Measurements from ENCODE around the gene ICAM4. TPM values are rescaled to one million over a fixed set of nuclear protein-coding genes. Genes with fewer than 3 reads are reported as not detected.
A peak's percentile ranks its signal among the peaks of the same experiment; 100 is the strongest.

ICAM4 gene
- total and polyA plus RNA-seq, 2 of the 13 experiments (the other 11 are each of a cell fraction or from before 2014, with no cell fraction given), result 2.9 to 4.0 TPM

GRCh38 chr19:10251792-10252694 lies 34.7 kb upstream of the ICAM4 start, which contains the start of gene MRPL4 (continued):
- TF ChIP-seq GLMP (CRISPR knock-in tag; IDR thresholded peaks at IDR 0.05; ENCODE audit: borderline replicate concordance), result no peak
- TF ChIP-seq MTA3 (CRISPR knock-in tag; IDR thresholded peaks at IDR 0.05), result no peak
- peak; percentile 54; the same call in 1 of the 2 replicates for TF ChIP-seq ESRRA (CRISPR knock-in tag; IDR thresholded peaks at IDR 0.05; ENCODE audit: low read depth)
- no peak for TF ChIP-seq NFIC (IDR thresholded peaks at IDR 0.05; ENCODE audit: low read length)
- TF ChIP-seq HIVEP1 (CRISPR knock-in tag; IDR thresholded peaks at IDR 0.05), result no peak
- peak in 1 of 2 experiments; percentile 27; a peak in 1 of 4 replicates for TF ChIP-seq EP300 (IDR thresholded peaks at IDR 0.05; ENCODE audit: low read depth in 2 of 2, low read length in 2 of 2)
- TF ChIP-seq EP300 (CRISPR knock-in tag; IDR thresholded peaks at IDR 0.05; ENCODE audit: borderline replicate concordance), result 0 out of 2 replicates have a peak, but pooled peaks have one; percentile 33
- 0 out of 2 replicates have a peak, but pooled peaks have one; percentile 86 for TF ChIP-seq ZNF550 (CRISPR knock-in tag; IDR thresholded peaks at IDR 0.05; ENCODE audit: borderline replicate concordance)
- no peak for TF ChIP-seq ZNF879 (CRISPR knock-in tag; IDR thresholded peaks at IDR 0.05)
- TF ChIP-seq THAP7 (CRISPR knock-in tag; IDR thresholded peaks at IDR 0.05), result peak; percentile 65; the same call in 1 of the 2 replicates
- TF ChIP-seq CBX2 (IDR thresholded peaks at IDR 0.05; ENCODE audit: low read depth, low read length), result no peak
- TF ChIP-seq CBX2 (CRISPR knock-in tag; IDR thresholded peaks at IDR 0.05; ENCODE audit: low read depth), result no peak
- TF ChIP-seq, protein P1, sequence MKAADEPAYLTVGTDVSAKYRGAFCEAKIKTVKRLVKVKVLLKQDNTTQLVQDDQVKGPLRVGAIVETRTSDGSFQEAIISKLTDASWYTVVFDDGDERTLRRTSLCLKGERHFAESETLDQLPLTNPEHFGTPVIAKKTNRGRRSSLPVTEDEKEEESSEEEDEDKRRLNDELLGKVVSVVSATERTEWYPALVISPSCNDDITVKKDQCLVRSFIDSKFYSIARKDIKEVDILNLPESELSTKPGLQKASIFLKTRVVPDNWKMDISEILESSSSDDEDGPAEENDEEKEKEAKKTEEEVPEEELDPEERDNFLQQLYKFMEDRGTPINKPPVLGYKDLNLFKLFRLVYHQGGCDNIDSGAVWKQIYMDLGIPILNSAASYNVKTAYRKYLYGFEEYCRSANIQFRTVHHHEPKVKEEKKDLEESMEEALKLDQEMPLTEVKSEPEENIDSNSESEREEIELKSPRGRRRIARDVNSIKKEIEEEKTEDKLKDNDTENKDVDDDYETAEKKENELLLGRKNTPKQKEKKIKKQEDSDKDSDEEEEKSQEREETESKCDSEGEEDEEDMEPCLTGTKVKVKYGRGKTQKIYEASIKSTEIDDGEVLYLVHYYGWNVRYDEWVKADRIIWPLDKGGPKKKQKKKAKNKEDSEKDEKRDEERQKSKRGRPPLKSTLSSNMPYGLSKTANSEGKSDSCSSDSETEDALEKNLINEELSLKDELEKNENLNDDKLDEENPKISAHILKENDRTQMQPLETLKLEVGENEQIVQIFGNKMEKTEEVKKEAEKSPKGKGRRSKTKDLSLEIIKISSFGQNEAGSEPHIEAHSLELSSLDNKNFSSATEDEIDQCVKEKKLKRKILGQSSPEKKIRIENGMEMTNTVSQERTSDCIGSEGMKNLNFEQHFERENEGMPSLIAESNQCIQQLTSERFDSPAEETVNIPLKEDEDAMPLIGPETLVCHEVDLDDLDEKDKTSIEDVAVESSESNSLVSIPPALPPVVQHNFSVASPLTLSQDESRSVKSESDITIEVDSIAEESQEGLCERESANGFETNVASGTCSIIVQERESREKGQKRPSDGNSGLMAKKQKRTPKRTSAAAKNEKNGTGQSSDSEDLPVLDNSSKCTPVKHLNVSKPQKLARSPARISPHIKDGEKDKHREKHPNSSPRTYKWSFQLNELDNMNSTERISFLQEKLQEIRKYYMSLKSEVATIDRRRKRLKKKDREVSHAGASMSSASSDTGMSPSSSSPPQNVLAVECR (CRISPR knock-in tag; IDR thresholded peaks at IDR 0.05; ENCODE audit: borderline replicate concordance), result peak; percentile 99
- no peak for TF ChIP-seq ZBTB21 (CRISPR knock-in tag; IDR thresholded peaks at IDR 0.05)
- TF ChIP-seq ZNF563 (CRISPR knock-in tag; IDR thresholded peaks at IDR 0.05), result peak; percentile 63; the same call in 1 of the 2 replicates
- TF ChIP-seq NFE2 (CRISPR knock-in tag; IDR thresholded peaks at IDR 0.05), result no peak
- peak; percentile 60 for TF ChIP-seq ETV5 (CRISPR knock-in tag; IDR thresholded peaks at IDR 0.05; ENCODE audit: borderline replicate concordance)
- peak; percentile 4; the same call in 1 of the 2 replicates for TF ChIP-seq STAG1 (CRISPR knock-in tag; IDR thresholded peaks at IDR 0.05)
- TF ChIP-seq ZBTB1 (CRISPR knock-in tag; IDR thresholded peaks at IDR 0.05; ENCODE audit: borderline replicate concordance), result no peak
- TF ChIP-seq MAFG (CRISPR knock-in tag; IDR thresholded peaks at IDR 0.05), result no peak
- TF ChIP-seq ONECUT2 (CRISPR knock-in tag; IDR thresholded peaks at IDR 0.05), result peak; percentile 36; the same call in 1 of the 2 replicates
- TF ChIP-seq ETV6 (CRISPR knock-in tag; conservative IDR thresholded peaks at IDR 0.05), result no peak; the same call in 1 of the 2 replicates
